Adipocyte (in vitro differentiated cells): Measurements from ENCODE around the gene DBET.
A peak's percentile ranks its signal among the peaks of the same experiment; 100 is the strongest.
"Not testable (repeated sequence)": the region's sequence is repeated elsewhere in the genome, so short reads cannot be mapped to it uniquely, and the experiment has no call there.

Source experiments
- DNase-seq: peaks from one replicate; pipeline ENCODE4 v3.0.0-alpha.2; 2015; ENCODE audit warnings: low read depth
- H3K27me3 ChIP-seq: replicated peaks from 2 replicates; pipeline ENCODE4 v1.7.0; 2013; ENCODE audit warnings: mild to moderate bottlenecking, low read length, moderate library complexity; ENCODE audit not compliant: control insufficient read depth, insufficient read depth
- H3K36me3 ChIP-seq: 2 replicates; pipeline ENCODE4 v1.7.0; 2013; ENCODE audit warnings: low read length, mild to moderate bottlenecking, moderate library complexity; ENCODE audit not compliant: control insufficient read depth, insufficient read depth, severe bottlenecking
- H3K4me1 ChIP-seq: 2 replicates; pipeline ENCODE4 v1.7.0; 2013; ENCODE audit warnings: mild to moderate bottlenecking, low read length, moderate library complexity; ENCODE audit not compliant: control insufficient read depth, insufficient read depth
- H3K4me3 ChIP-seq: 2 replicates; pipeline ENCODE4 v1.7.0; 2013; ENCODE audit warnings: mild to moderate bottlenecking, low read length, moderate library complexity
- H3K9ac ChIP-seq: 2 replicates; pipeline ENCODE4 v1.7.0; 2013; ENCODE audit warnings: mild to moderate bottlenecking, low read length, moderate library complexity
- H3K9me3 ChIP-seq: 2 replicates; pipeline ENCODE4 v1.7.0; 2013; ENCODE audit warnings: mild to moderate bottlenecking, low read length, moderate library complexity; ENCODE audit not compliant: control insufficient read depth

DBET gene

DNA sequence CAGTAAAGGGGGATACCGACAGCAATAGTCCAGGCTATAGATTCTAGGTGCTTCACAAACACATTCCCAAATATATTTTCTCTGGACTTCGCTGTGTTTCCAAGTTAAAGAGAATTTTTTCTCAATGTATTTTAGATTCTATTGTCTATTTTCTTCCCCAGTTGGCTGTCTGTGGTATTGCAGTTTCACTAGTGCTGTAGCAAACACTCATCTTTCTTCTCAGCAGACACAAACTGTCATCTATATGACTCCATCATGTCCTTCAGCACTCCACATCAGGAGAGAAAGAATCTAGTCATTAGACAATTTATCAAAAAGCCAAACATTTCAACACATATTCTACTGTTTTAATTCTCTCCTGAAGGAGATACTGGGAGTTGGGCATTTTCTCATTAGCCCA lies at the start of gene DBET:
Gene DBET, plus strand, starts transcription at position 161 of the 400 bp plus-strand sequence.
- H3K27me3 ChIP-seq, H3K4me1 ChIP-seq, H3K4me3 ChIP-seq, H3K9ac ChIP-seq, DNase-seq, H3K9me3 ChIP-seq, H3K36me3 ChIP-seq: not testable (repeated sequence)

DNA sequence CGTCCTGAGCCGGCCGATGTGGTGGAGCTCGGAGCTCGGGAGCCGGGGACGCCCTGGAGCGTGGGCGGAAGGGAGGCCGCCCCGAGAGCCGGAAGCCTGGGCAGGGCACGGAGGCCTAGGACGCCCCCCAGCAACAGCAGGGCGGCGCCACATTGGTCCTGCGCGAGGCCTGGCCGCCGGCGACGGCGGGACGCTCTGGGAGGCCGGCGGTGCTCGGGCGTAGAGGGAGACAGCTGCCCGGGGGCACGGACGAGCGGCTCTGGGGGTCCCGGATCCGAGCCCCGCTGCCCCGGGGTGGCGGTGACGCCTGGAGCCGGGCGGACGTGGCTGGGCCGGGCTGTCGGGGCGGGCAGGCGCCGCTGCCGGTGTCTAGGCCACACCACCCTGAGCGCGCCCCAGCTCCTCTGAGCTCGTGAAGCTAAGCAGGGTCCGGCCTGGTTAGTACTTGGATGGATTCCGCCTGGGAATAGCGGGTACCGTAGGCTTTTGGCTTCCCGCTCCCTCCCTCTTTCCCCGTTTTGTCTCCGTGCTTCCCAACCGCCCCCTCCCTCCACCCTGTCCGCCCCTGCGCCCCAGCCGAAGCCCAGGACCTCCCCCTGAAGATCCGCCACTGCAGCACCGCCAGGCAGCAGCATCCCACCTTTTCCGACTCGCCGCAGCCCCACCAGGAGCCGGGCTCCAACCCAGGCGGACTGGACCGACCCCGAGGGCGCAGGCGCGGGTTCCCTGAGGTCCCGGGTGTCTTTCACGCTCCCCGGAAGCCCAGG lies 49.3 kb upstream of the DBET start:
- Histone ChIP-seq H3K9ac (no peak overlapping the region), H3K4me1 (no peaks in the 10 kb centered on the region), H3K36me3 (no peaks in the 10 kb centered on the region), H3K4me3 (peak overlapping the region; percentile 23), H3K9me3 (no peaks in the 10 kb centered on the region), H3K27me3 (peaks cover 27% of the 10 kb centered on the region)
- DNase-seq, result no peak

DNA sequence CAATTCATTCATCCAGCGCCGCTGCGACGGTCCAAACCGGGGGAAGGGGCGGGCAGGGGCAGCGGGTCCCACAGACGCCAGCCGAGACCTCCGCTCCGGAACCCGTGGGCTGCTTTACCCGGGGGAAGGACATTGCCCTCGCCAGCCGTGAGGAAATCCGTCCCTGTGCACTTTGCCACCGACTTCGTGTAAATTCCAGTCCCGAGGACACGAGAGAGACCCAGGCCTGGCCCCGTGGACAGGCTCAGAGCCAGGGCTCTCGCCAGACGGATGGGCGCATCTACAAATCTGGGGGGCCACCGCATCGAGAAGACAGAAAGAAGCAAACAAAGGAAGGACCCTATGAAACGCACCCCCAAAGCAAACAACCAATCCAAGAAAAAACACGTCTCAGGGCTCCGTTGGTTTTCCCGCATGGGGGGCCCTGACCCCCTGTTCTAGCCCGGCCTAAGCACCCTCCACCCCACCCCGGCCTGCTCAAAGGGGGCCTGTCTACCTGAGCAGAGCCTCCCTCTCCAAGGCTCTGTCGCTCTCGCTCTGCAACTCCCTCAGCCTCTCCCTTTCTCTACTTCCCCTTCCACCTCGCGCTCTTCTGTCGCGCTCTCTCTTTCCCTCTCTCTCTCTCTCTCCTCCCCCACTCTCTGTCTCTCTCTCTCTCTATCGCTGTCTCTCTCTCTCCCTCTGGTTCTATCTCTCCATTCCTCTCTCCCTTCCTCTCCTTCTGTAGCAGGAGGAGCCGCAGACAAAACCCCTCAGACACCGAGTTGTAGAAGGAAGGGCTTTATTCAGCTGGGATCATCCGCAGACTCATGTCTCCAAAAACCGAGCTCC lies 48.5 kb upstream of the DBET start:
- Histone ChIP-seq H3K4me3 (no peak overlapping the region), H3K9ac (no peak overlapping the region), H3K4me1 (no peaks in the 10 kb centered on the region), H3K9me3 (no peaks in the 10 kb centered on the region), H3K36me3 (no peaks in the 10 kb centered on the region), H3K27me3 (peaks cover 31% of the 10 kb centered on the region)
- DNase-seq, result no peak

DNA sequence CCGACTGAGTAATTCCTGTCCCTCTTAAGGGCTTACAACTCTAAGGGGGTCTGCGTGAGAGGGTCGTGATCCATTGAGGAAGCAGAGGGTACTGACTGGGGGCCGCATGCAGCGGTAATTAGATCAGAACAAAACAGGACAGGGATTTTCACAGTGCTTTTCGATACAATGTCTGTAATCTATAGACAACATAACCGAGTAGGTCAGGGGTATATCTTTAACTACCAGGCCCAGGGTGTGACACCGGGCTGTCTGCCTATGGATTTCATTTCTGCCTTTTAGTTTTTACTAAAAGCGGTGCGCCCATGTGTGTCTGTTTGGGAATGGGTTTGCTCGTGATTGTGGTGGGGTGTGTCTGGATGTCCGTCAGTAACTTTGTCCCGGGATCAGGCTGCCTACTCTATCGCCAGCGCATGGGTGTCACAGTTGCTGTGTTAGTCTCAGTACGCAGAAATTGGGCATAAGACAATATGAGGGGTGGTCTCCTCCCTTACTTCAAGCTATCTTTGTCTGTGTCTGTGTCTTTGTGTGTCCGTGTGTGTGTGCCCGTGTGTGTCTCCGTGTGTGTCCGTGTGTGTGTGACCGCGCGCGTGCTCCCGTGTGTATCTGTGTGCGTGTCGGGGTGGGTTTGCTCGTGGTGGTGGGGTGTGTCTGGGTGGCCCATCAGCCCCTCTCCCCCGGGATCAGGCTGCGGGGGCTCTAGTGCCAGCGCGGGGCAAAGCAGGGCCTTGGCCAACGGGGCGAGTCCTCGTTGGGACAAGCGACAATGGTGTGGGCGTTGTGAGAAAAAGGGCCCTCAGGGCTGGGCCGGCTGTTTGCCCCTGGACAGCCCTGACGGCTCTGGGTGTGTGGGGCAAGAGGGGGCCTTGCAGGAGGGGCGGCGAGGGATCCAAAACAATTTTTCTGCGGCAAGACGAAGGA lies 47.7 kb upstream of the DBET start:
- H3K4me3 ChIP-seq, result no peak overlapping the region

DNA sequence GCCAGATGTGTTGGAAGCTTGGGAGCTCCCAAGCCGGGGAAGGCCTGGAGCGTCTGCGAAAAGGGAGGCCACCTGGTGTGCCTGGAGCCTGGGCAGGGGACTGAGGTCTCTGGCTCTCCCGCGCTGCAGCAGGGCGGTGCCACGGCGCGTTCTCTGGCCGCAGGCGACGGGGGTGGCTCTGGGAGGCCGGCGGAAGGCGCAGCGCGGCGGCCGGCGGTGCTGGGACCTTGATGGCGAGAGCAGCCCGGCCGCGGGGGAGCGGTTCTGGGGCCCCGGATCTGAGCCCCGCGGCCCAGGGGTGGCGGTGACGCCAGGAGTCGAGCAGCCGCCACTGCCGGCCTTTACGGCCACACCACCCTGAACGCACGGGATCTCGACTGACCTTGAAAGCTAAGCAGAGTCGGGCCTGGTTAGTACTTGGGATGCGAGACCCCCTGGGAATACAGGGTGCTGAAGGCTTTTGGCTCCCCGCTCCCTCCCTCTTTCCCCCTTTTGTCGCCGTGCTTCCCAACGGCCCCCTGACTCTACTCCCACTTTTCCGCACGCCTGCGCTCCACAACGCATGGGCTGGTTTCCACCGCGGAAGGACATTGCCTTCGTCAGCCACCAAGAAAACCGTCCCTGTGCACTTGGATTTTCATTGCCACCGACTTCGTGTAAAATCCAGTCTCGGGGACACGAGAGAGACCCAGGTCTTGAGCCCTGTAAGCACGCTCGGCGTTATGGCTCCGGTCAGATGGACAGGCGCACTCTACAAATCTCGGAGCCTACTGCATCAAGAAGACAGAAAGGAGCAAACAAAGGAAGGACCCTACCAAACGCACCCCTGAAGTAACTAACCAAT lies 46.7 kb upstream of the DBET start:
- Histone ChIP-seq H3K4me1 (no peaks in the 10 kb centered on the region), H3K9ac (no peak overlapping the region), H3K27me3 (peaks cover 31% of the 10 kb centered on the region), H3K4me3 (no peak overlapping the region), H3K36me3 (no peaks in the 10 kb centered on the region), H3K9me3 (no peaks in the 10 kb centered on the region)
- DNase-seq, result no peak

More for the DNA sequence above, 47.7 kb upstream of the DBET start:
- H3K9ac ChIP-seq, result no peak overlapping the region
- no peaks in the 10 kb centered on the region for H3K36me3 ChIP-seq
- DNase-seq, result no peak
- H3K27me3 ChIP-seq, result peaks cover 31% of the 10 kb centered on the region
- no peaks in the 10 kb centered on the region for H3K9me3 ChIP-seq
- no peaks in the 10 kb centered on the region for H3K4me1 ChIP-seq

DNA sequence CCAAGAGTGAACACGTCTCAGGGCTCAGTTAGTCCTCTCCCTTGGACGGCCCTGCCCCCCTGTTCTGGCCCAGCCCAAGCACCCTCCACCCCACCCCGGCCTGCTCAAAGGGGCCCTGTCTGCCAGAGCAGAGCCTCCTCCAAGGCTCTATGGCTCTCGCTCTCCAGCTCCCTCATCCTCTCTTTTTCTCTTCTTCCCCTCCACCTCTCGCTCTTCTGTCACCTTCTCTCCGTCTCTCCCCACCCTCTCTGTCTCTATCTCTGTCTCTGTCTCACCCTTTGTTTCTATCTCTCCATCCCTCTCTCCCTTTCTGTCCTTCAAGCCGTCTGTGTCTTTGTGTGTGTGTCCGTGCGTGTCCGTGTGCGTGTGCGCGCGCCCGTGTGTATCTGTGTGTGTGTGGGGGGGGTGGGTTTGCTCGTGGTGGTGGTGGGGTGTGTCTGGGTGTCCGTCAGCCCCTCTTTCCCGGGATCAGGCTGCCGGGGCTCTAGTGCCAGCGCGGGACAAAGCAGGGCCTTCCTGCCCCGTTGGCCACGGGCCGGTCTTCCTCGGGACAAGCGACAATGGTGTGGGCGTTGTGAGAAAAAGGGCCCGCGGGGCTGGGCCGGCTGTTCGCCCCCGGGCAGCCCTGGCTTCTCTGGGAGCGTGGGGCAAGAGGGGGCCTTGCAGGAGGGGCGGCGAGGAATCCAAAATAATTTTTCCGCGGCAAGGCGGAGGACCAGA lies 45.9 kb upstream of the DBET start:
- DNase-seq, result no peak
- no peaks in the 10 kb centered on the region for H3K36me3 ChIP-seq
- peaks cover 31% of the 10 kb centered on the region for H3K27me3 ChIP-seq
- no peak overlapping the region for H3K4me3 ChIP-seq
- H3K9me3 ChIP-seq, result no peaks in the 10 kb centered on the region
- no peaks in the 10 kb centered on the region for H3K4me1 ChIP-seq
- no peak overlapping the region for H3K9ac ChIP-seq

DNA sequence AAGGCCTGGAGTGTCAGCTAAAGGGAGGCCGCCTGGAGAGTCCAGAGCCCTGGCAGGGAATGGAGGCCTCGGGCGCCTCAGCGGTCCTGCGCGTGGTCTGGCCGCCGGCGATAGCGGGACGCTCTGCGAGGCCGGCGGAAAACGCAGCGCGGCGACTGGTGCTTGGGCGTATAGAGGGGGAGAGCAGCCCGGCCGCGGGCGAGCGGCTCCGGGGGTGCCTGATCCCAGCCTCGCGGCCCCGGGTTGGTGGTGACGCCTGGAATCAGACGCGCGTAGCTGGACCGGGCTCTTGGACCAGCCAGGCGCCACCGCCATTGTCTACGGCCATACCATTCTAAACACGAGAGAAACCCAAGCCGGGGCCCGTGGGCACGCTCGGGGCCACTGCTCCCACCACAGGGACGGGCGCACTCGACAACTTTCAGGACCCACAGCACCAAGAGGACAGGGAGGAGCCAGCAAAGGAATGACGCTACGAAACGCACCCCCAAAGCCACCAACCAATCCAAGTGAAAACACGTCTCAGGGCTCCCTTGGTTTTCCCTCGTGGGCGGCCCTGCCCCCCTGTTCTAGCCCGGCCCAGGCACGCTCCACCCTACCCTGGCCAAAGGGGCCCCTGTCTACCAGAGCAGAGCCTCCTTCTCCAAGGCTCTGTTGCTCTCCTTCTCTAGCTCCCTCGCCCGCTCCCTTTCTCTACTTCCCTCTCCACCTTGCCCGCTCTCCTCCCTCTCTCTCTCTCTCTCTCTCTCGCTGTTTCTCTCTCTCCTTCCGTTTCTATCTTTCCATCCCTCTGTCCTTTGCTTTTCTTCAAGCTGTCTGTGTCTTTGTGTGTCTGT lies 45.1 kb upstream of the DBET start:
- Histone ChIP-seq H3K36me3 (no peaks in the 10 kb centered on the region), H3K9me3 (no peaks in the 10 kb centered on the region), H3K27me3 (peaks cover 31% of the 10 kb centered on the region), H3K9ac (no peak overlapping the region), H3K4me1 (no peaks in the 10 kb centered on the region), H3K4me3 (no peak overlapping the region)
- DNase-seq, result no peak

DNA sequence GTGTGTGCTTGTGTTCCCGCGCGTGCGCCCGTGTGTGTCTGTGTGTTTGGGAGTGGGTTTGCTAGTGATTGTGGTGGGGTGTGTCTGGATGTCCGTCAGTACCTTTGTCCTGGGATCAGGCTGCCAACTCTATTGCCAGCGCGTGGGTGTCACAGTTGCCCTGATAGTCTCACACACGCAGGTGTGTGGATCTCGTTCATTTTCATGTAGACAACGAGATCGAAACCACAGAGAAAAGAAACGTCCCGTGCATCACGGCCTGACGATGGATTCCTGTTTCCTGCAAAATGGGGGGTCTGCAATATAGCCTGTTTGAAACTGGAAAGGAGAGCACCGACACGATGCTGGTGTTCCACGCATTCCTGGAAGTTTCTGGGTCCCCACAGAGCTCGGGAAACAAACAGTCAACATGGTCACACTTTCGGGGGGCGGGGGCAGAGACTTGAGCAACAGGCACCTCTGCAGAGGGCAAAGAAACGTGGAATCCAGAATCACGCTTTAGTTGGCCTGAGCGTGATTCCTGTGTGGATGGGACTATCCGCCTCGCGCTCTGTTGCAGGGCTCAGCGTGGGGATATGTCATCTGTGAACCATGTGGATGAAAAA lies 44.3 kb upstream of the DBET start:
- not testable (repeated sequence) for H3K36me3 ChIP-seq, H3K9ac ChIP-seq, H3K4me1 ChIP-seq, H3K9me3 ChIP-seq, H3K4me3 ChIP-seq, DNase-seq
- H3K27me3 ChIP-seq, result peaks cover 31% of the 10 kb centered on the region
